Right lobe of liver (tissue), 6 donors: ENCODE measurements around the gene MAPKAPK5. TPM values are rescaled to one million over a fixed set of nuclear protein-coding genes. Genes with fewer than 3 reads are reported as not detected.

Source experiments
- ATAC-seq, 4 donors: fragments of 200-7000 bp; cut with Tn5 transposase; one replicate each; pipeline ENCODE4 v1.9.1; 2020; ENCODE audit warnings: mild to moderate bottlenecking in 4 of 4, moderate library complexity in 4 of 4
- DNase-seq, 3 donors: peaks; one replicate each; pipeline ENCODE4 v3.0.0-alpha.2; 2020
- H3K27ac ChIP-seq, 3 donors: fragments of 200-600 bp; one replicate each; pipeline ENCODE4 v1.8.0; 2022
- H3K27me3 ChIP-seq, 2 donors: fragments of 200-600 bp; one replicate each; pipeline ENCODE4 v1.8.0; 2022
- H3K36me3 ChIP-seq, 4 donors: fragments of 200-600 bp; sonication (generic) in 1 of 4; one replicate each; pipeline versions ENCODE4 v1.5.1 to v1.8.0; 2017 to 2022; ENCODE audit warnings: control low read depth in 1 of 4
- H3K4me1 ChIP-seq, 4 donors: fragments of 200-600 bp; sonication (generic) in 1 of 4; one replicate each; pipeline versions ENCODE4 v1.5.1 to v1.8.0; 2017 to 2022; ENCODE audit warnings: control low read depth in 1 of 4
- H3K4me3 ChIP-seq, 3 donors: fragments of 200-600 bp; one replicate each; pipeline ENCODE4 v1.8.0; 2022
- H3K9me3 ChIP-seq, 4 donors: fragments of 200-600 bp; sonication (generic) in 1 of 4; one replicate each; pipeline versions ENCODE4 v1.5.1 to v1.8.0; 2017 to 2022; ENCODE audit warnings: control low read depth in 1 of 4
- POLR2A ChIP-seq: fragments of 450-650 bp; IDR thresholded peaks from one replicate; pipeline ENCODE4 v1.6.1; 2017; ENCODE audit warnings: antibody characterized with exemption, mild to moderate bottlenecking
- WGBS: methylation state at CpG from one replicate; pipeline ENCODE4 v1.1.6; 2018; ENCODE audit warnings: low coverage, low lambda C conversion rate; ENCODE audit not compliant: insufficient coverage; ENCODE audit errors: missing lambda C conversion rate; 5-methylcytosine and 5-hydroxymethylcytosine counted together
- intact Hi-C, 2 donors: fragments of 100-400 bp; cut with DNase I; formaldehyde crosslinking; loops; one replicate each; pipeline versions ENCODE4 v1.11.2 to v1.14.1; 2022
- total RNA-seq, 6 experiments: library from RNA; depleted of rRNA in 2 of 6; stranded (reverse); fragments of >200 nt in 2 of 6; fragmentation: NEBNext Ultra II Directional in 3 of 6; extraction: Animal tissue kit (Norgen Biotek cat#: 25700) in 3 of 6; gene quantifications; one replicate each; pipeline versions ENCODE4 v1.1.0 to v1.2.4, GENCODE V29; 2016 to 2023
- TF ChIP-seq, protein P1 (sequence below), 4 donors: fragments of 200-600 bp in 3 of 4; fragments of 450-650 bp in 1 of 4; IDR thresholded peaks; one replicate each; pipeline versions ENCODE4 v1.5.1 to v1.8.0; 2016 to 2022; ENCODE audit warnings: antibody characterized with exemption in 4 of 4, mild to moderate bottlenecking in 2 of 4
- donor health status: DM: no; HTN: yes; CAD: no.
- donor health status: DM: no; HTN: no; CAD: no.
- donor health status: DM: no; HTN: no; CAD: no.
- donor health status: DM: no; HTN: yes; CAD: no.
- donor health status: DM: no; HTN: yes; CAD: no.

MAPKAPK5 gene
- total RNA-seq, 6 experiments from 2014 or later = 18.0 to 28.1 (median 19.9) TPM

DNA sequence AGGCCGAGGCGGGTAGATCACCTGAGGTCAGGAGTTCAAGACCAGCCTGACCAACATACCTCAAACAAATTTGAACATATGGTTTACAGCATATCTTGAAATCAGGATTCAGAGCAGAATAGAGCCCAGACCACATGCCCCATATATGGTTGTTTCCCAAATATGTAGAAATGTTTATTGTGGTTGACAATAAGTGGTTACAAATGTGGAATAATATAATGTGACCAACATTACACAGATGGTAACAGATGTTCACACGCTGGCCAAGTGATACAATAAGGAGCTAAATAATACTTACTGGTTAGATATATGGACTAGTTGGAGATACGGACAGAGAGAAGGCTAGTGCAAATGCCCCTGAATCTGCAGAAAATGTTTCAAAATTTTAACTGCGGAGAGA, 85.3 kb downstream of the MAPKAPK5 start:
- no peak for ATAC-seq
- no peaks in the 10 kb centered on the region for H3K36me3 ChIP-seq
- DNase-seq = no peak
- no peak for TF ChIP-seq POLR2A
- TF ChIP-seq, protein P1, sequence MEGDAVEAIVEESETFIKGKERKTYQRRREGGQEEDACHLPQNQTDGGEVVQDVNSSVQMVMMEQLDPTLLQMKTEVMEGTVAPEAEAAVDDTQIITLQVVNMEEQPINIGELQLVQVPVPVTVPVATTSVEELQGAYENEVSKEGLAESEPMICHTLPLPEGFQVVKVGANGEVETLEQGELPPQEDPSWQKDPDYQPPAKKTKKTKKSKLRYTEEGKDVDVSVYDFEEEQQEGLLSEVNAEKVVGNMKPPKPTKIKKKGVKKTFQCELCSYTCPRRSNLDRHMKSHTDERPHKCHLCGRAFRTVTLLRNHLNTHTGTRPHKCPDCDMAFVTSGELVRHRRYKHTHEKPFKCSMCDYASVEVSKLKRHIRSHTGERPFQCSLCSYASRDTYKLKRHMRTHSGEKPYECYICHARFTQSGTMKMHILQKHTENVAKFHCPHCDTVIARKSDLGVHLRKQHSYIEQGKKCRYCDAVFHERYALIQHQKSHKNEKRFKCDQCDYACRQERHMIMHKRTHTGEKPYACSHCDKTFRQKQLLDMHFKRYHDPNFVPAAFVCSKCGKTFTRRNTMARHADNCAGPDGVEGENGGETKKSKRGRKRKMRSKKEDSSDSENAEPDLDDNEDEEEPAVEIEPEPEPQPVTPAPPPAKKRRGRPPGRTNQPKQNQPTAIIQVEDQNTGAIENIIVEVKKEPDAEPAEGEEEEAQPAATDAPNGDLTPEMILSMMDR (IDR thresholded peaks at IDR 0.05) = no peak
- H3K4me3 ChIP-seq = no peak overlapping the region
- H3K4me1 ChIP-seq = no peaks in the 10 kb centered on the region
- H3K27ac ChIP-seq = no peak overlapping the region
- no peaks in the 10 kb centered on the region for H3K9me3 ChIP-seq
- intact Hi-C loops = no loop called here
- no peaks in the 10 kb centered on the region for H3K27me3 ChIP-seq
- 93% methylated on average over 3 of the region's 5 CpGs for WGBS

DNA sequence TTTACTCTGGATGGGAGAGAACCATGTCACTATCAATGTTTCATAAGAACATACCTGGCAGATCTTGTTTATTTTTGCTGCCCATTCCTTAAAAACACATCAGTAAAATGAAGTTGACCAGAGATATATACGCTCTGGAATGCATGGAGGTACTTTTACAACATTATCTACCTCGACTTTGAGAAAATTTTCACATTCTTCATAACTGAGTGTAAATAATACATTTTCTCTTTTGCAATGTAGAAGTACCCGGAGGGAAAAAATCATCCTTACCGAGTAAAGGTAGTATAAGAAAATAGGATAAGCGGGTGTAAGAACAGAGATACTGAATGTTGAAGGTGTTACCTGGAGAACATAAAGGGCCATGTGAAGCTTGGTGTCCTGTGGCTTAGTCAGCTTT, 90.2 kb downstream of the MAPKAPK5 start:
- Histone ChIP-seq H3K27me3 (no peaks in the 10 kb centered on the region), H3K4me1 (no peaks in the 10 kb centered on the region), H3K27ac (no peak overlapping the region), H3K36me3 (no peaks in the 10 kb centered on the region), H3K9me3 (no peaks in the 10 kb centered on the region), H3K4me3 (no peak overlapping the region)
- 88% methylated on average over 5 of the region's 5 CpGs for WGBS
- TF ChIP-seq, protein P1 (IDR thresholded peaks at IDR 0.05) = no peak
- no peak for TF ChIP-seq POLR2A
- DNase-seq = no peak
- intact Hi-C loops = no loop called here
- no peak for ATAC-seq

DNA sequence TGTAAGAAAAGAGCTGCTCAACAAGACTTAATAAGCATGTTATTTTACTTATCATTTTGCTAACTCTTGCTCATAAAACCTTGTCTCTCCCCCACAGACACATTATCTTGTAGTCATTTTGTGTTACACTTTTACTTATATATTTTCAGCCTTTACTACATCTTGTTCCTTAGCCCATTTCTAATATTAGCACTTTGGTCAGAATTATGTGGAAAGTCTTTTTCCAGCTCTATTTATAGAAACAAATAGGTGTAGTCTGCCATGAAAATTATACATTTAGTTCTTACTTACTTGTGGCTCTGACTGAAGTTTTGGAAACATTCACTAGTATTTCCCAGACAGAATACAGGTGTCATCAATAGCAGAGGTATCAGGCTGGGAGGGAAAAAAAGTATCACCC, 94.8 kb downstream of the MAPKAPK5 start:
- intact Hi-C loops = no loop called here
- ATAC-seq = no peak

DNA sequence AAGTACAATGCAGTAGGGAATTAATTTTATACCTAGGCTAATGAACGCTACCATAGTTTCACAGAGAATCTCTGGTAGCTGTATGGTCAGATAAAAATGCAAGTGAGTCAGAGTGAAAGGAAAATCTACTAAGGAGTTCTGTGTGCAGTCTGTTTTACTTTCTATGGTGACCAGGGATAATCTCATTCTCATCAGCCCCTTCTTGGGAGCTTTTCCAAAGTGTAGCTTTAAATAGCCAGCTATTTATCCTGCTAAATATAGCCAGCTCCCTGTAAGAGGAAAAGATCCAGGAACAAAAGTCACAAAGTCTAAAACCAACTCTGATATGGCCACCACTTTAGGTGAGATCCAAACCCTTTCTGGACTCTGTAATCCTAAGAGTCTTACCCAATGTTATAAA, 95.4 kb downstream of the MAPKAPK5 start:
- Histone ChIP-seq H3K27ac (no peak overlapping the region), H3K4me1 (no peaks in the 10 kb centered on the region), H3K4me3 (no peak overlapping the region), H3K9me3 (no peaks in the 10 kb centered on the region), H3K36me3 (no peaks in the 10 kb centered on the region), H3K27me3 (no peaks in the 10 kb centered on the region)
- TF ChIP-seq, protein P1 (IDR thresholded peaks at IDR 0.05) = no peak
- no peak for TF ChIP-seq POLR2A
- DNase-seq (no peak), ATAC-seq (no peak)
- WGBS = 94% methylated on average over 1 of the region's 1 CpG
- intact Hi-C loops = no loop called here

More for the DNA sequence above, 94.8 kb downstream of the MAPKAPK5 start:
- no peaks in the 10 kb centered on the region for H3K4me1 ChIP-seq
- no peaks in the 10 kb centered on the region for H3K27me3 ChIP-seq
- TF ChIP-seq POLR2A = no peak
- TF ChIP-seq, protein P1 (IDR thresholded peaks at IDR 0.05) = no peak
- no peak overlapping the region for H3K27ac ChIP-seq
- no peaks in the 10 kb centered on the region for H3K9me3 ChIP-seq
- no peak overlapping the region for H3K4me3 ChIP-seq
- no peaks in the 10 kb centered on the region for H3K36me3 ChIP-seq
- no peak for DNase-seq

DNA sequence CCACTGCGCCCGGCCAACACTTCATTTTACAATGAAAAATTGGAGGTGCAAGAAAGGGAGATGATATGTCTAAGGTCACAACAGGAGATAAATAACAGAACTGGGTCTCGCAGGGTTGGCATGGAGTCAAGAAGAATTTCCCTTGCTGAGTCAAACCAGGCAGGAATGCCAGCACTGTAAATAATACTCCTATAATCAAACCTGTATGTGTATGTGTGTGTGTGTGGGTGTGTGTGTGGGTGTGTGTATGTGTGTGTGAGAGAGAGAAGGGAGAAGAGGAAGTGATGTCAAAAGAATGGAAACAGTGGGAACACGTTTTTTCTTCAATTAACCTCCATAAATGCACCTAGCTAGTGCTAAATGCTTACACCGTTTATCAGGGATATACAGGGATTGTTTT, 100.5 kb downstream of the MAPKAPK5 start:
- Histone ChIP-seq H3K4me3 (no peak overlapping the region), H3K4me1 (no peaks in the 10 kb centered on the region), H3K27ac (no peak overlapping the region), H3K36me3 (no peaks in the 10 kb centered on the region), H3K9me3 (no peaks in the 10 kb centered on the region), H3K27me3 (no peaks in the 10 kb centered on the region)
- intact Hi-C loops = no loop called here
- no peak for ATAC-seq
- 64% methylated on average over 5 of the region's 5 CpGs for WGBS
- TF ChIP-seq, protein P1 (IDR thresholded peaks at IDR 0.05) = no peak
- no peak for TF ChIP-seq POLR2A
- DNase-seq = no peak
